ENCODE results near the gene NPW.

Gene NPW

GRCh38 chr16:2025878-2026460 lies 6.4 kb downstream of the NPW start:
- TF ChIP-seq EZH2phosphoT487 (IDR thresholded peaks at IDR 0.05; ENCODE audit: low read depth): no peak
- no peak for TF ChIP-seq CTCF (IDR thresholded peaks at IDR 0.05; ENCODE audit: low read depth, low read length)
- no peaks in the 10 kb centered on the region for H3K9me3 ChIP-seq (ENCODE audit: insufficient read depth, low read length)
- no peak overlapping the region for H3K27ac ChIP-seq (ENCODE audit: low read length)
- H3K27me3 ChIP-seq (ENCODE audit: low read depth, low read length): peaks cover 28% of the 10 kb centered on the region
- H3K9ac ChIP-seq (ENCODE audit: low read length): no peak overlapping the region
- H4K20me1 ChIP-seq (ENCODE audit: insufficient read depth, low read length): no peaks in the 10 kb centered on the region
- H3K4me3 ChIP-seq (ENCODE audit: low read length): no peak overlapping the region; the same call in 1 of the 2 replicates
- H3K36me3 ChIP-seq (replicated peaks; ENCODE audit: low read depth, low read length): no peaks in the 10 kb centered on the region
- H3K4me2 ChIP-seq (ENCODE audit: low read length): no peak overlapping the region
- peaks cover 10% of the 10 kb centered on the region; the same call in 1 of the 2 replicates for H3K4me1 ChIP-seq (ENCODE audit: low read length)
- H2AFZ ChIP-seq (ENCODE audit: low read depth, low read length): no peak overlapping the region
- H3K79me2 ChIP-seq (ENCODE audit: low read length): no peaks in the 10 kb centered on the region

GRCh38 chr16:2026461-2027023 lies 7.0 kb downstream of the NPW start, which contains the start of gene NHERF2:
Gene NHERF2, plus strand, starts transcription at chr16:2026902. Its CDS starts 104 bp downstream, at chr16:2027006.
- Histone ChIP-seq H3K4me3 (ENCODE audit: low read length) (peak within 1 kb of the TSS; percentile 70), H3K27ac (ENCODE audit: low read length) (no peak within 1 kb of the TSS), H3K9me3 (ENCODE audit: insufficient read depth, low read length) (no peaks in the 10 kb centered on the region), H3K79me2 (ENCODE audit: low read length) (no peaks in the 10 kb centered on the region), H4K20me1 (ENCODE audit: insufficient read depth, low read length) (no peaks in the 10 kb centered on the region), H2AFZ (ENCODE audit: low read depth, low read length) (no peak within 1 kb of the TSS), H3K4me2 (ENCODE audit: low read length) (peak within 1 kb of the TSS; percentile 51), H3K27me3 (ENCODE audit: low read depth, low read length) (peaks cover 28% of the 10 kb centered on the region), H3K4me1 (ENCODE audit: low read length) (peaks cover 10% of the 10 kb centered on the region; the same call in 1 of the 2 replicates), H3K36me3 (replicated peaks; ENCODE audit: low read depth, low read length) (no peaks in the 10 kb centered on the region), H3K9ac (ENCODE audit: low read length) (no peak within 1 kb of the TSS)
- no peak for TF ChIP-seq CTCF (IDR thresholded peaks at IDR 0.05; ENCODE audit: low read depth, low read length)
- no peak for TF ChIP-seq EZH2phosphoT487 (IDR thresholded peaks at IDR 0.05; ENCODE audit: low read depth)

GRCh38 chr16:2027024-2028010 lies 7.7 kb downstream of the NPW start:
- Histone ChIP-seq H3K4me2 (ENCODE audit: low read length) (peak overlapping the region; percentile 50), H3K36me3 (replicated peaks; ENCODE audit: low read depth, low read length) (no peaks in the 10 kb centered on the region), H4K20me1 (ENCODE audit: insufficient read depth, low read length) (no peaks in the 10 kb centered on the region), H3K27me3 (ENCODE audit: low read depth, low read length) (peaks cover 28% of the 10 kb centered on the region), H3K27ac (ENCODE audit: low read length) (no peak overlapping the region), H3K9me3 (ENCODE audit: insufficient read depth, low read length) (no peaks in the 10 kb centered on the region), H2AFZ (ENCODE audit: low read depth, low read length) (no peak overlapping the region), H3K4me3 (ENCODE audit: low read length) (peak overlapping the region; percentile 70), H3K79me2 (ENCODE audit: low read length) (no peaks in the 10 kb centered on the region), H3K4me1 (ENCODE audit: low read length) (peaks cover 12% of the 10 kb centered on the region), H3K9ac (ENCODE audit: low read length) (no peak overlapping the region)
- TF ChIP-seq CTCF (IDR thresholded peaks at IDR 0.05; ENCODE audit: low read depth, low read length) (no peak), EZH2phosphoT487 (IDR thresholded peaks at IDR 0.05; ENCODE audit: low read depth) (no peak)

GRCh38 chr16:2028146-2028545 lies 8.6 kb downstream of the NPW start:
- peaks cover 15% of the 10 kb centered on the region for H3K4me1 ChIP-seq (ENCODE audit: low read length)
- H3K9me3 ChIP-seq (ENCODE audit: insufficient read depth, low read length): no peaks in the 10 kb centered on the region
- H2AFZ ChIP-seq (ENCODE audit: low read depth, low read length): no peak overlapping the region
- TF ChIP-seq EZH2phosphoT487 (IDR thresholded peaks at IDR 0.05; ENCODE audit: low read depth): no peak
- no peak for TF ChIP-seq CTCF (IDR thresholded peaks at IDR 0.05; ENCODE audit: low read depth, low read length)
- no peaks in the 10 kb centered on the region for H3K79me2 ChIP-seq (ENCODE audit: low read length)
- H3K4me2 ChIP-seq (ENCODE audit: low read length): no peak overlapping the region
- H3K9ac ChIP-seq (ENCODE audit: low read length): no peak overlapping the region
- H4K20me1 ChIP-seq (ENCODE audit: insufficient read depth, low read length): no peaks in the 10 kb centered on the region
- H3K4me3 ChIP-seq (ENCODE audit: low read length): no peak overlapping the region
- H3K27me3 ChIP-seq (ENCODE audit: low read depth, low read length): peaks cover 28% of the 10 kb centered on the region
- H3K36me3 ChIP-seq (replicated peaks; ENCODE audit: low read depth, low read length): no peaks in the 10 kb centered on the region
- no peak overlapping the region for H3K27ac ChIP-seq (ENCODE audit: low read length)
